ENCODE data around the gene SNORC. TPM values are rescaled to one million over a fixed set of nuclear protein-coding genes. Genes with fewer than 3 reads are reported as not detected.

SNORC gene
- total and polyA plus RNA-seq, 9 of the 15 experiments (the other 6 are each of a cell fraction or from before 2014, with no cell fraction given): 0.14 to 2.5 (median 0.72) TPM; not detected in 2

GRCh38 chr2:232839411-232840079 lies 30.5 kb upstream of the SNORC start:
- ChIA-PET CTCF (ENCODE audit: low intra/inter-chr PET ratio) (no interaction called here), POLR2A (no interaction called here)
- no peak overlapping the region for H3K4me3 ChIP-seq
- H3K36me3 ChIP-seq (ENCODE audit: control insufficient read depth, insufficient read depth, low read length): peaks cover 71% of the 10 kb centered on the region; the same call in 2 of the 3 replicates
- FAIRE-seq: peak; percentile 35
- BruUV-seq (replicated peaks): no TSS peak
- no peaks in the 10 kb centered on the region for H3K9me3 ChIP-seq (replicated peaks; ENCODE audit: control insufficient read depth, insufficient read depth, low read depth, low read length)
- H3K27me3 ChIP-seq (ENCODE audit: control insufficient read depth in 2 of 2, insufficient read depth in 2 of 2, low read length in 2 of 2): no peaks in the 10 kb centered on the region
- H3K9ac ChIP-seq (ENCODE audit: insufficient read depth in 1 of 2, low read depth in 2 of 2, low read length in 2 of 2): no peak overlapping the region
- WGBS (ENCODE audit: insufficient coverage, low coverage, missing lambda C conversion rate): 54% methylated on average over 9 of the region's 9 CpGs
- in situ Hi-C loops (cut with MboI) (no loop called here), intact Hi-C loops (cut with micrococcal nuclease) (loop anchor here (5.0 kb wide), 1 partner anchor 232 kb away; no protein-coding TSS in a partner anchor)
- no peak overlapping the region for H2AFZ ChIP-seq (ENCODE audit: low read depth, low read length)
- H3K9me1 ChIP-seq (ENCODE audit: control insufficient read depth, insufficient read depth, low read length): no peaks in the 10 kb centered on the region
- DNase-seq (ENCODE audit: extremely low read depth in 1 of 4, low spot score in 3 of 4): peak in 1 of 4 experiments; percentile 13
- no peak overlapping the region for H3K27ac ChIP-seq (ENCODE audit: extremely low read depth, low read depth, low read length)
- H4K20me1 ChIP-seq (replicated peaks; ENCODE audit: control insufficient read depth, insufficient read depth, low read length): no peaks in the 10 kb centered on the region
- H3K4me1 ChIP-seq (replicated peaks in 1 of 2; ENCODE audit: control insufficient read depth in 2 of 2, insufficient read depth in 2 of 2, low read length in 2 of 2): peaks cover 0 to 14% of the 10 kb centered on the region in 2 experiments; a peak in 4 of 5 replicates
- no peak overlapping the region for H3K4me2 ChIP-seq (ENCODE audit: insufficient read depth, low read length)
- TF ChIP-seq NFIC (IDR thresholded peaks at IDR 0.05): peak; percentile 69
- peak; percentile 46; the same call in 1 of the 2 replicates for TF ChIP-seq ZNF24 (IDR thresholded peaks at IDR 0.05)
- peak; percentile 16; the same call in 1 of the 2 replicates for TF ChIP-seq SPI1 (IDR thresholded peaks at IDR 0.05; ENCODE audit: borderline replicate concordance, low read depth, low read length)
- TF ChIP-seq ELK3 (CRISPR knock-in tag; IDR thresholded peaks at IDR 0.05): no peak
- no peak for TF ChIP-seq ZBTB1 (CRISPR knock-in tag; IDR thresholded peaks at IDR 0.05; ENCODE audit: borderline replicate concordance, low read depth)
- ATAC-seq: no peak
- peaks cover 5% of the 10 kb centered on the region; the same call in 1 of the 3 replicates for H3K79me2 ChIP-seq (ENCODE audit: control insufficient read depth, insufficient read depth, low read length)
